Measurements from ENCODE around the gene CERS6. TPM values are rescaled to one million over a fixed set of nuclear protein-coding genes. Genes with fewer than 3 reads are reported as not detected.

CERS6 gene
- polyA plus RNA-seq, 1 donor from 2014 or later, result 59.3 TPM

GRCh38 chr2:168797286-168797655 lies 341.2 kb downstream of the CERS6 start:
- Histone ChIP-seq H3K9me2 (ENCODE audit: insufficient read depth, low read length) (no peaks in the 10 kb centered on the region), H3K79me2 (replicated peaks; ENCODE audit: insufficient read depth, low read length) (no peaks in the 10 kb centered on the region), H3F3A (ENCODE audit: insufficient read depth, low read length, poor library complexity, severe bottlenecking) (no peaks in the 10 kb centered on the region), H3K9ac (ENCODE audit: low read length) (no peak overlapping the region), H3K9me3 (ENCODE audit: low read length) (no peaks in the 10 kb centered on the region), H3K36me3 (ENCODE audit: insufficient read depth, low read length) (no peaks in the 10 kb centered on the region), H3K27me3 (ENCODE audit: insufficient read depth, low read depth, low read length) (no peaks in the 10 kb centered on the region), H3K4me3 (ENCODE audit: low read length) (no peak overlapping the region), H3K4me2 (ENCODE audit: low read length) (no peak overlapping the region), H2AFZ (ENCODE audit: low read depth, low read length) (no peak overlapping the region), H3K27ac (ENCODE audit: low read length) (no peak overlapping the region), H4K20me1 (ENCODE audit: insufficient read depth) (no peaks in the 10 kb centered on the region)
- TF ChIP-seq RAD21 (conservative IDR thresholded peaks at IDR 0.05) (no peak), EZH2 (IDR thresholded peaks at IDR 0.05; ENCODE audit: borderline replicate concordance, insufficient read depth, low read length, poor library complexity, severe bottlenecking) (no peak), EP300 (conservative IDR thresholded peaks at IDR 0.05; ENCODE audit: poor library complexity, severe bottlenecking) (no peak), SMC3 (conservative IDR thresholded peaks at IDR 0.05; ENCODE audit: poor library complexity) (no peak), TAF1 (IDR thresholded peaks at IDR 0.05; ENCODE audit: low read depth) (no peak), POLR2AphosphoS5 (IDR thresholded peaks at IDR 0.05) (no peak), MXI1 (conservative IDR thresholded peaks at IDR 0.05; ENCODE audit: poor library complexity, severe bottlenecking) (no peak), REST (IDR thresholded peaks at IDR 0.05; ENCODE audit: borderline replicate concordance) (no peak), CTCF (IDR thresholded peaks at IDR 0.05; ENCODE audit: poor library complexity, severe bottlenecking) (no peak)

GRCh38 chr2:168798076-168798887 lies 342.2 kb downstream of the CERS6 start:
- Histone ChIP-seq H3F3A (ENCODE audit: insufficient read depth, low read length, poor library complexity, severe bottlenecking) (no peaks in the 10 kb centered on the region), H3K36me3 (ENCODE audit: insufficient read depth, low read length) (no peaks in the 10 kb centered on the region), H3K9me3 (ENCODE audit: low read length) (no peaks in the 10 kb centered on the region), H2AFZ (ENCODE audit: low read depth, low read length) (no peak overlapping the region), H3K27me3 (ENCODE audit: insufficient read depth, low read depth, low read length) (no peaks in the 10 kb centered on the region), H3K9ac (ENCODE audit: low read length) (no peak overlapping the region), H3K4me2 (ENCODE audit: low read length) (no peak overlapping the region), H3K27ac (ENCODE audit: low read length) (no peak overlapping the region), H3K79me2 (replicated peaks; ENCODE audit: insufficient read depth, low read length) (no peaks in the 10 kb centered on the region), H3K9me2 (ENCODE audit: insufficient read depth, low read length) (no peaks in the 10 kb centered on the region), H4K20me1 (ENCODE audit: insufficient read depth) (no peaks in the 10 kb centered on the region), H3K4me3 (ENCODE audit: low read length) (no peak overlapping the region)
- TF ChIP-seq REST (IDR thresholded peaks at IDR 0.05; ENCODE audit: borderline replicate concordance) (no peak), CTCF (IDR thresholded peaks at IDR 0.05; ENCODE audit: poor library complexity, severe bottlenecking) (no peak), TAF1 (IDR thresholded peaks at IDR 0.05; ENCODE audit: low read depth) (no peak), EZH2 (IDR thresholded peaks at IDR 0.05; ENCODE audit: borderline replicate concordance, insufficient read depth, low read length, poor library complexity, severe bottlenecking) (no peak), MXI1 (conservative IDR thresholded peaks at IDR 0.05; ENCODE audit: poor library complexity, severe bottlenecking) (no peak), EP300 (conservative IDR thresholded peaks at IDR 0.05; ENCODE audit: poor library complexity, severe bottlenecking) (no peak), RAD21 (conservative IDR thresholded peaks at IDR 0.05) (no peak), SMC3 (conservative IDR thresholded peaks at IDR 0.05; ENCODE audit: poor library complexity) (no peak), POLR2AphosphoS5 (IDR thresholded peaks at IDR 0.05) (no peak)
